ENCODE results near the gene MUCL3.
"Not testable (repeated sequence)": the region's sequence is repeated elsewhere in the genome, so short reads cannot be mapped to it uniquely, and the experiment has no call there.

The MUCL3 gene

DNA sequence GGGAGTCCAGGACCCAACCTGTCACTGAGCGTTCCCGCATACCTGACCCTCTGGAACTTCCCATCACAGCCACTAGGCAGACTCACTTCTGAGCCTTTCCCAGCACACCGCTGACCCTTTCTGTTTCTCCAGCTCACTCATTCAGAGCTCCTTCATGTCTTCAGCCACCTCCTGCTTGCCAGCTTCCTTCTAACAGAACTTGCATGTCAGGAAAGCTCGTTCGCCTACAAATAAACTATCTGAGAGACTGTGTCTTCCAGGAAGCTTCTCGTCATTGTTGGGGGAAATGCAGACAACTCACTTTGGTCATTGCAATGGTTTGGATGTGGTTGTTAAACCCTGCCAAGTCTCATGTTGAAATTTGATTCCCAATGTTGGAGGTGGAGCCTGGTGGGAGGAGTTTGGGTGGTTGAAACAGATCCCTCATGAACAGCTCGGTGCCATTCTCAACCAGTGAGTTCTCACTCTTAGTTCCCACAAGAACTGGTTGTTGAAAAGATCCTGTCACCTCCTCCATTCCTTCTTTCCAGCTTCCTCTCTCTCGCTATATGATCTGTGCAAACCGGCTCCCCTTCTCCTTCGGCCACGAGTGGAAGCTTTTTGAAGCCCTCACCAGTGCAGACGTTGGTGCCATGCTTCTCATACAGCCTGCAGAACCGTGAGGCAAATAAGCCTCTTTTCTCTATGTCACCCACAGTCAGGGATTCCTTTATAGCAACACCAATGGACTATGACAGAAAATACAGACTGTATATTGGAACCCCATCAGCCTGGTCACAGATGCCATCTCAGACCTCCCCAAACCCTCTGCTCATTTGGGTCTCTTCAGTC, 41.4 kb downstream of the MUCL3 start:
- no peak for DNase-seq

DNA sequence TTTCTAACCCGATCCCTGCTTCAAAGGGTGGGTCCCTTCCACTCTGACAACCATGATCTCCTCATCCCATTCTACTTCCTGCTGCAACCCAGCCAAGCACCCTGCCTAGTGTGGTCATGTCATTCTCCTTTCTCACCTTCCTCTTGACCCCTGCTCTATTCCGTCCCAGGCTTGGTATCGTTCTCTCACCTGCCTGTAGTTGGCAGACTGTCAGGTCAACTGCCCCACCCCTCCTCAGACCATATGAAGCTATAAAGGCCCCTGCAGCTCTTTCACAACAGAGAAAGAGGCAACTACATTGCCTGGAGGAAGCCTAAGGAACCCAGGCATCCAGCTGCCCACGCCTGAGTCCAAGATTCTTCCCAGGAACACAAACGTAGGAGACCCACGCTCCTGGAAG, 42.7 kb downstream of the MUCL3 start, which contains the start of gene MUC21:
MUC21 (plus strand) TSS at position 280 of the 400 bp plus-strand sequence. CDS start 241 bp downstream, outside the sequence.
- no peak for DNase-seq

GRCh38 chr6:30985490-30985889, 44.7 kb downstream of the MUCL3 start:
- DNase-seq: no peak

DNA sequence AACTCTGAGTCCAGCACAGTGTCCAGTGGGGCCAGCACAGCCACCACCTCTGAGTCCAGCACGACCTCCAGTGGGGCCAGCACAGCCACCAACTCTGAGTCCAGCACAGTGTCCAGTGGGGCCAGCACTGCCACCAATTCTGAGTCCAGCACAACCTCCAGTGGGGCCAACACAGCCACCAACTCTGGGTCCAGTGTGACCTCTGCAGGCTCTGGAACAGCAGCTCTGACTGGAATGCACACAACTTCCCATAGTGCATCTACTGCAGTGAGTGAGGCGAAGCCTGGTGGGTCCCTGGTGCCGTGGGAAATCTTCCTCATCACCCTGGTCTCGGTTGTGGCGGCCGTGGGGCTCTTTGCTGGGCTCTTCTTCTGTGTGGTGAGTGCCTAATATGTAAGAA, 46.5 kb downstream of the MUCL3 start:
- DNase-seq: no peak

DNA sequence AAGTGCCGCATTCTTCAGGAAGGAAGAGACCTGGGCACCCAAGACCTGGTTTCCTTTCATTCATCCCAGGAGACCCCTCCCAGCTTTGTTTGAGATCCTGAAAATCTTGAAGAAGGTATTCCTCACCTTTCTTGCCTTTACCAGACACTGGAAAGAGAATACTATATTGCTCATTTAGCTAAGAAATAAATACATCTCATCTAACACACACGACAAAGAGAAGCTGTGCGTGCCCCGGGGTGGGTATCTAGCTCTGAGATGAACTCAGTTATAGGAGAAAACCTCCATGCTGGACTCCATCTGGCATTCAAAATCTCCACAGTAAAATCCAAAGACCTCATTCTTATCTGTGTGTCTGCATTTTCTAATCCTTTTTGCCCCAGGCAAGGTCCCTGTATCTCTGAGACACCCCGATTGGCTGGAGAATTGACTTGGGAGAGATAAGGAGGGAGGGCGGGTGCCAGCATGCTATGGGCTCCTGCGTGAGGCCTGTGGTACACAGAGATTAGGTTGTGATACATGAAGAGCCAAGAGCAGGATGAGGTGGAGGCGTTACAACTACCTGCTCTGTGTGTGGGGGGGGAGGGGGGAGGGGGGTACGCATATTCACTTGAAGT, 47.5 kb downstream of the MUCL3 start:
- no peak for DNase-seq

GRCh38 chr6:30990422-30991086, 49.8 kb downstream of the MUCL3 start:
- DNase-seq: no peak

DNA sequence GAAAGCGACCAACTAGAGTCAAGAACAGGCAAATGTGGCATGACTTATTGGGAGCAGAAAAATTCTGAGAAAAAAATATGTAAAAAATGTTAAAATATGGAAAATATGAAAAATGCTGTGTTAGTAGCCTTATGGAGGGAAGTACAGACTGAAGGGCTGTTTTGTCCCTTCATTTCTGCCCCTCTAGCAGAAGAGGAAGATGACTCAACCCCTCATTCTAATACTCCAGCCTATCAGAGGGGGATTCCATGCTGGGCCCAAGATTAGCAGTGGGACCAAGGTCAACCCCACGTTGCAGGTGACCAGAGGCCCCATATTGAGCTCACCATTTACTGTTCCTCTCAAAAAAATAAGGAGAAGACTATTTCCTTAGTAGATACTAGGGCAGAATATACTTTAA, 51.1 kb downstream of the MUCL3 start:
- DNase-seq: no peak

DNA sequence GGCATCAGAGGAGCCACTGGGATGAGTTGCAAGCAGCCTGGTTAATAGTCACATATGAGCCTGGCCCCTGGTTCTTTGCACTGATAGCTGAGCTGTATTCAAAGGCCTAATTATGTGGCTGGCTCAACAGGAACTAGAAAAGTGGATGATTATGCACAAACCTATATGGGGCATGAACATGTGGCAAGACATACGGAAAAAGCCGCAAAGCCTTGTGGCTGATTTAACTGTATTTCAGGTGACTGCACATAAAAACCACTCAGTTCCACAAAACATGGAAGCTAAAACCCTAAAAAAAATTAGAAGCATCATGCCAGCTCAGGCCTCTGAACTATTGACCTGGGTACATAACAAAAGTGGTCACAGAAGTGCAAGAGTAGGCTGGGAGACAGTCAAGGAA, 56.5 kb downstream of the MUCL3 start:
- no peak for DNase-seq

GRCh38 chr6:30998785-30999184, 58.0 kb downstream of the MUCL3 start:
- no peak for DNase-seq

- not testable (repeated sequence) for DNase-seq
These were observed 59.5 kb downstream of the MUCL3 start for GRCh38 chr6:31000067-31000860.

DNA sequence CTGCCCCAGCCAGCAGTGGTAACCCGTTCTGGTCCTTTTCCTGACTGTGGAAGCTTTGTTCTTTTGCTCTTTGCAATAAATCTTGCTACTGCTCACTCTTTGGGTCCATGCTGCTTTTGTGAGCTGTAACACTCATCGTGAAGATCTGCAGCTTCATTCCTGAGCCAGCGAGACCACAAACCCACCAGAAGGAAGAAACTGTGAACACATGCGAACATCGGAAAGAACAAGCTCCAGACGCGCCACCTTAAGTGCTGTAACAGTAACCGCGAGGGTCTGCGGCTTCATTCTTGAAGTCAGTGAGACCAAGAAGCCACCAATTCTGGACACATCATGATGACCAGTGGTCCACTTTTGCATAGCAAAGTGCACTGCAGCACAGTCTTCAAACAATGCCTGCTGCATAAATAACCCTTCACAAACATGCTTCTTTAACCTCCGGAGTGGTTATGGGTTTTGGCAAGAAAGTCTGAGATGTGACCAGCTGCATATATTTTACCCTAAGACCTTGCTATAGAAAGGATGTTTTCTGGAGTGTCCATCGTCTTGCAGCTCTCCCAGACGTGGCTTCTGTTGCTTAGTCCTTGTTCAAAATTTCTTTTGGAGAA, 60.6 kb downstream of the MUCL3 start:
- DNase-seq: no peak

- DNase-seq: no peak
These were observed 61.7 kb downstream of the MUCL3 start for GRCh38 chr6:31002471-31002870.
